Stimulated activated CD8-positive, alpha-beta memory T cell treated with anti-CD3 and anti-CD28 coated beads, Interleukin-12 subunit alpha, Interleukin-12 subunit beta, amount 100 ng/mL, for 4 hours (primary cell): ENCODE data around the gene CEACAM3.
A peak's percentile ranks its signal among the peaks of the same experiment; 100 is the strongest.

Experiments used
- DNase-seq: peaks from one replicate; pipeline ENCODE4 v3.0.0-alpha.2; 2020; ENCODE audit warnings: low read depth

CEACAM3 gene

GRCh38 chr19:41845001-41845050, 48.4 kb downstream of the CEACAM3 start, which contains the start of gene DMRTC2:
Gene DMRTC2 (plus strand): TSS chr19:41845042. CDS start chr19:41847429, 2,387 bp downstream.
- DNase-seq: no peak

- no peak for DNase-seq
These were observed 48.7 kb downstream of the CEACAM3 start for GRCh38 chr19:41845051-41845590.

- no peak for DNase-seq
These were observed 51.1 kb downstream of the CEACAM3 start for GRCh38 chr19:41847351-41848105.

- no peak for DNase-seq
These were observed 52.3 kb downstream of the CEACAM3 start for GRCh38 chr19:41848666-41849065.

GRCh38 chr19:41849067-41849466, 52.7 kb downstream of the CEACAM3 start:
- no peak for DNase-seq

- no peak for DNase-seq
These were observed 54.0 kb downstream of the CEACAM3 start for GRCh38 chr19:41850381-41850780.

GRCh38 chr19:41851456-41851855, 55.1 kb downstream of the CEACAM3 start:
- no peak for DNase-seq

- DNase-seq: no peak
These were observed 57.0 kb downstream of the CEACAM3 start for GRCh38 chr19:41853344-41853743.

- DNase-seq: no peak
These were observed 57.4 kb downstream of the CEACAM3 start for GRCh38 chr19:41853768-41854167.

- no peak for DNase-seq
These were observed 62.8 kb downstream of the CEACAM3 start for GRCh38 chr19:41859213-41859617.

GRCh38 chr19:41859618-41860418, 63.4 kb downstream of the CEACAM3 start, which contains the start of gene RPS19:
Gene RPS19 (plus strand): TSS chr19:41860255. CDS start chr19:41860775, 520 bp downstream.
- DNase-seq: peak; percentile 97

GRCh38 chr19:41860419-41861115, 64.2 kb downstream of the CEACAM3 start:
- DNase-seq: no peak
